DMS79 treated with DMSO at 0.1 percent for 48 hours (cell line): ENCODE measurements around the gene PPP1R9A.

Source experiments
- DNase-seq: peaks from one replicate; lab custom pipeline; 2025; lab: John Stamatoyannopoulos, UW

The PPP1R9A gene

GRCh38 chr7:95263785-95264362, 356.5 kb downstream of the PPP1R9A start:
- no peak for DNase-seq

GRCh38 chr7:95264363-95264891, 357.0 kb downstream of the PPP1R9A start:
- DNase-seq: no peak

- DNase-seq: no peak
Measured at GRCh38 chr7:95265634-95266033, 358.2 kb downstream of the PPP1R9A start.

- DNase-seq: no peak
Measured at GRCh38 chr7:95267754-95268153, 360.4 kb downstream of the PPP1R9A start.

- DNase-seq: no peak
Measured at GRCh38 chr7:95269640-95270039, 362.2 kb downstream of the PPP1R9A start.

- no peak for DNase-seq
Measured at GRCh38 chr7:95276114-95276513, 368.7 kb downstream of the PPP1R9A start.

GRCh38 chr7:95279417-95279816, 372.0 kb downstream of the PPP1R9A start:
- DNase-seq: no peak

GRCh38 chr7:95286096-95286495, 378.7 kb downstream of the PPP1R9A start:
- no peak for DNase-seq

- no peak for DNase-seq
Measured at GRCh38 chr7:95290166-95290830, 382.9 kb downstream of the PPP1R9A start.

- DNase-seq: no peak
Measured at GRCh38 chr7:95295397-95295796, 388.0 kb downstream of the PPP1R9A start.

- DNase-seq: no peak
Measured at GRCh38 chr7:95296456-95296855, 389.1 kb downstream of the PPP1R9A start.

- no peak for DNase-seq
Measured at GRCh38 chr7:95297041-95297440, 389.6 kb downstream of the PPP1R9A start.

- no peak for DNase-seq
Measured at GRCh38 chr7:95298091-95298490, 390.7 kb downstream of the PPP1R9A start.

GRCh38 chr7:95303013-95303905, 395.9 kb downstream of the PPP1R9A start:
- DNase-seq: no peak

GRCh38 chr7:95304990-95305389, 397.6 kb downstream of the PPP1R9A start:
- DNase-seq: no peak

GRCh38 chr7:95309951-95310350, 402.6 kb downstream of the PPP1R9A start:
- no peak for DNase-seq

- DNase-seq: no peak
Measured at GRCh38 chr7:95311389-95311788, 404.0 kb downstream of the PPP1R9A start.

- no peak for DNase-seq
Measured at GRCh38 chr7:95312561-95312960, 405.2 kb downstream of the PPP1R9A start.

GRCh38 chr7:95316588-95316987, 409.2 kb downstream of the PPP1R9A start:
- DNase-seq: no peak

GRCh38 chr7:95317546-95317945, 410.2 kb downstream of the PPP1R9A start:
- DNase-seq: no peak

- no peak for DNase-seq
Measured at GRCh38 chr7:95317966-95318365, 410.6 kb downstream of the PPP1R9A start.

- DNase-seq: no peak
Measured at GRCh38 chr7:95318501-95319100, 411.2 kb downstream of the PPP1R9A start.
